ENCODE data around the gene CD80. TPM values are rescaled to one million over a fixed set of nuclear protein-coding genes. Genes with fewer than 3 reads are reported as not detected.

The CD80 gene
- polyA plus RNA-seq, 1 of the 3 experiments (the other 2 are of a cell fraction): not detected

GRCh38 chr3:119494597-119494996 lies 64.8 kb downstream of the CD80 start:
- POLR2A ChIA-PET: no interaction called here
- 86% methylated on average over 2 of the region's 2 CpGs for WGBS (ENCODE audit: low lambda C conversion rate)

GRCh38 chr3:119492810-119493209 lies 66.6 kb downstream of the CD80 start:
- Histone ChIP-seq H3K4me1 (ENCODE audit: control insufficient read depth in 1 of 2, insufficient read depth in 2 of 2, low read depth in 1 of 2, low read length in 1 of 2) (peaks cover 0 to 3% of the 10 kb centered on the region in 2 experiments; a peak in 1 of 4 replicates), H3K4me3 (ENCODE audit: low read depth in 2 of 2, low read length in 1 of 2) (no peak overlapping the region), H3F3A (replicated peaks; ENCODE audit: insufficient read depth) (peaks cover 5% of the 10 kb centered on the region), H3K27ac (ENCODE audit: low read depth in 2 of 2, low read length in 1 of 2) (no peak overlapping the region), H3K36me3 (replicated peaks in 1 of 2; ENCODE audit: control insufficient read depth in 1 of 2, insufficient read depth in 2 of 2, low read length in 1 of 2) (peaks cover 13 to 38% of the 10 kb centered on the region in 2 experiments), H2AFZ (ENCODE audit: low read depth) (no peak overlapping the region), H4K20me1 (ENCODE audit: insufficient read depth) (no peaks in the 10 kb centered on the region), H3K9me2 (no peaks in the 10 kb centered on the region), H3K4me2 (no peak overlapping the region), H3K9me3 (no peaks in the 10 kb centered on the region), H3K9ac (no peak overlapping the region), H3K79me2 (ENCODE audit: insufficient read depth) (peaks cover 7% of the 10 kb centered on the region; the same call in 1 of the 2 replicates), H3K27me3 (ENCODE audit: insufficient read depth) (no peaks in the 10 kb centered on the region)
- POLR2A ChIA-PET: no interaction called here
- DNase-seq: no peak
- WGBS (ENCODE audit: low lambda C conversion rate): 100% methylated on average over 3 of the region's 3 CpGs
- no peak for TF ChIP-seq MEF2A (IDR thresholded peaks at IDR 0.05; ENCODE audit: borderline replicate concordance, low read depth)
- TF ChIP-seq CHD2 (IDR thresholded peaks at IDR 0.05; ENCODE audit: low read length, partially characterized antibody): no peak
- TF ChIP-seq EP300 (IDR thresholded peaks at IDR 0.05; ENCODE audit: borderline replicate concordance in 1 of 2, low read depth in 1 of 2, low read length in 1 of 2): no peak
- no peak for TF ChIP-seq SIN3A (IDR thresholded peaks at IDR 0.05; ENCODE audit: borderline replicate concordance, low read depth, low read length)
- no peak for TF ChIP-seq REST (IDR thresholded peaks at IDR 0.05; ENCODE audit: low read depth, low read length)
- no peak for TF ChIP-seq ZBTB33 (IDR thresholded peaks at IDR 0.05; ENCODE audit: borderline replicate concordance, low read depth)
- no peak for TF ChIP-seq TAF1 (IDR thresholded peaks at IDR 0.05; ENCODE audit: borderline replicate concordance, low read depth, low read length)
- no peak for TF ChIP-seq YY1 (IDR thresholded peaks at IDR 0.05; ENCODE audit: low read depth)
- no peak for TF ChIP-seq PBX3 (IDR thresholded peaks at IDR 0.05)
- CTCF ChIA-PET: interaction anchor here (1.4 kb wide), 1 partner anchor 16 kb away, joined by 4 read pairs; no protein-coding TSS in a partner anchor

More at GRCh38 chr3:119494597-119494996, 64.8 kb downstream of the CD80 start:
- Histone ChIP-seq H2AFZ (ENCODE audit: low read depth) (no peak overlapping the region), H3K4me1 (ENCODE audit: control insufficient read depth in 1 of 2, insufficient read depth in 2 of 2, low read depth in 1 of 2, low read length in 1 of 2) (peaks cover 0 to 3% of the 10 kb centered on the region in 2 experiments; a peak in 1 of 4 replicates), H3K27ac (ENCODE audit: low read depth in 2 of 2, low read length in 1 of 2) (no peak overlapping the region), H3K4me2 (no peak overlapping the region), H3K9me2 (no peaks in the 10 kb centered on the region), H3K4me3 (ENCODE audit: low read depth in 2 of 2, low read length in 1 of 2) (no peak overlapping the region), H3K27me3 (ENCODE audit: insufficient read depth) (no peaks in the 10 kb centered on the region), H3K9ac (no peak overlapping the region), H3F3A (replicated peaks; ENCODE audit: insufficient read depth) (peaks cover 5% of the 10 kb centered on the region), H3K36me3 (replicated peaks in 1 of 2; ENCODE audit: control insufficient read depth in 1 of 2, insufficient read depth in 2 of 2, low read length in 1 of 2) (peaks cover 6 to 24% of the 10 kb centered on the region in 2 experiments), H3K79me2 (ENCODE audit: insufficient read depth) (peaks cover 19% of the 10 kb centered on the region), H3K9me3 (no peaks in the 10 kb centered on the region), H4K20me1 (ENCODE audit: insufficient read depth) (no peaks in the 10 kb centered on the region)
- peak; percentile 19; the same call in 1 of the 2 replicates for TF ChIP-seq CTCF (IDR thresholded peaks at IDR 0.05)
- TF ChIP-seq GATA2 (CRISPR knock-in tag; IDR thresholded peaks at IDR 0.05): no peak
- CTCF ChIA-PET: interaction anchor here (0.8 to 1.1 kb wide), 2 partner anchors 12 to 26 kb away, joined by 3 read pairs; partner anchors contain the start of gene POGLUT1
- no peak for DNase-seq

Data from SK-N-SH (cell line).